AG04449 (cell line): ENCODE results near the gene PGC.
"Not testable (repeated sequence)": the region's sequence is repeated elsewhere in the genome, so short reads cannot be mapped to it uniquely, and the experiment has no call there.

ENCODE experiments used
- CTCF ChIA-PET: fragments of 350-600 bp; formaldehyde crosslinking; extraction: SDS; loops from one replicate; lab custom pipeline; 2021; ENCODE audit warnings: antibody characterized with exemption; lab: Yijun Ruan, JAX
- POLR2A ChIA-PET: fragments of 400-600, 350-600 bp; formaldehyde crosslinking; extraction: SDS; loops from one replicate; lab custom pipeline; 2020; ENCODE audit warnings: antibody characterized with exemption, inconsistent platforms; lab: Yijun Ruan, JAX
- DNase-seq: peaks from one replicate; pipeline ENCODE4 v3.0.0-alpha.2; 2010; ENCODE audit warnings: low read depth, low spot score
- H3K4me3 ChIP-seq: 2 replicates; pipeline ENCODE4 v1.5.1; 2011; ENCODE audit warnings: low read depth, mild to moderate bottlenecking, control low read depth, low read length
- TF ChIP-seq, protein P1 (sequence below): IDR thresholded peaks from one replicate; pipeline ENCODE4 v1.5.1; 2011; ENCODE audit warnings: mild to moderate bottlenecking, moderate library complexity, low read length, control low read depth, inconsistent platforms; ENCODE audit not compliant: insufficient read depth; ENCODE audit errors: missing control alignments

PGC gene

GRCh38 chr6:41770381-41771057 lies 23.3 kb upstream of the PGC start:
- ChIA-PET POLR2A (no interaction called here), CTCF (interaction anchor here (2.0 to 4.2 kb wide), 2 partner anchors 15 to 402 kb away, joined by 11 to 31 read pairs; partner anchors contain the start of gene TOMM6)
- TF ChIP-seq, protein P1, sequence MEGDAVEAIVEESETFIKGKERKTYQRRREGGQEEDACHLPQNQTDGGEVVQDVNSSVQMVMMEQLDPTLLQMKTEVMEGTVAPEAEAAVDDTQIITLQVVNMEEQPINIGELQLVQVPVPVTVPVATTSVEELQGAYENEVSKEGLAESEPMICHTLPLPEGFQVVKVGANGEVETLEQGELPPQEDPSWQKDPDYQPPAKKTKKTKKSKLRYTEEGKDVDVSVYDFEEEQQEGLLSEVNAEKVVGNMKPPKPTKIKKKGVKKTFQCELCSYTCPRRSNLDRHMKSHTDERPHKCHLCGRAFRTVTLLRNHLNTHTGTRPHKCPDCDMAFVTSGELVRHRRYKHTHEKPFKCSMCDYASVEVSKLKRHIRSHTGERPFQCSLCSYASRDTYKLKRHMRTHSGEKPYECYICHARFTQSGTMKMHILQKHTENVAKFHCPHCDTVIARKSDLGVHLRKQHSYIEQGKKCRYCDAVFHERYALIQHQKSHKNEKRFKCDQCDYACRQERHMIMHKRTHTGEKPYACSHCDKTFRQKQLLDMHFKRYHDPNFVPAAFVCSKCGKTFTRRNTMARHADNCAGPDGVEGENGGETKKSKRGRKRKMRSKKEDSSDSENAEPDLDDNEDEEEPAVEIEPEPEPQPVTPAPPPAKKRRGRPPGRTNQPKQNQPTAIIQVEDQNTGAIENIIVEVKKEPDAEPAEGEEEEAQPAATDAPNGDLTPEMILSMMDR: no peak
- no peak overlapping the region for H3K4me3 ChIP-seq
- no peak for DNase-seq

GRCh38 chr6:41769376-41769775 lies 22.2 kb upstream of the PGC start:
- ChIA-PET CTCF (interaction anchor here (0.8 to 4.2 kb wide), 7 partner anchors 8 to 401 kb away, joined by 3 to 31 read pairs (median 6); partner anchors contain the start of genes FRS3 and TOMM6), POLR2A (no interaction called here)
- DNase-seq: no peak
- TF ChIP-seq, protein P1: no peak
- H3K4me3 ChIP-seq: no peak overlapping the region

DNA sequence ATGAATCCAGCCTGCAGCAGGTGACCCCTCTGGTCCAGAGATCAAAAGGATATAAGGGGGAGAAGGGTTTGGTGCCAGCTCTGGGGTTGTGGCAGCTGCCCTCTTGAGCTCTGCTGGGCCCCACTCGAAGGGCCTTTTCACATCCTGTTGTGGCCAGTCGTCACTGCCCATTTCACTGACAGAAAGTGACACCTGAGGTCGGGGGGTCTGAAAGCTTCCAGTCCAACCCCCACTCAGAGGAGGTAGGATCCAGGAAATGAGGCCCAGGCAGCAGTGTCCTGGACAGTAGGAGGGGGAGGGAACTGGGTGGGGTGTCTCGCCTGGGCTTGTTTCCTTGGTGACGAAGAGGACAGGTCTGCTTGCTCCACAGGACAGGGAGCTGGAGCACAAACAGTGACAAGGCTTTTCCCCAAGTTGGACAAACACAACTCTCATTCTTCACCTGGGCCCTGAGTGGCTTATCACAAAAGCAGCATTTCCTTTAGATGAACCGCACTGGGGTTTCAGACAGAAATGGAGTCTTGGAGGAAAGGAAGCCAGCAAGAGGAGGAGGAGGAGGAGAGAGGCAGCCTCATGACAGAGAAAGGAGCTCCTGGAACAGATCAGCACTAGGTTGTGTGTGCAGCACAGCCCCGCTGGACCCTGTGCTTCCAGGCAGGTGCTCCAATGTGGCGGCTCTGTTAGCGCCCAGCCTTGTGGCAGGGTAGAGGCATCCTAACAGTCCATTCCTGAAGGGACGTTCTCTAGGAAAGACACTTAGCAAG lies 21.5 kb upstream of the PGC start:
- ChIA-PET POLR2A (no interaction called here), CTCF (interaction anchor here (0.8 to 3.8 kb wide), 6 partner anchors 8 to 401 kb away, joined by 3 to 28 read pairs (median 5); partner anchors contain the start of gene FRS3)
- no peak overlapping the region for H3K4me3 ChIP-seq
- TF ChIP-seq, protein P1: no peak
- no peak for DNase-seq

- TF ChIP-seq, protein P1: no peak
- ChIA-PET CTCF (interaction anchor here (1.0 to 3.8 kb wide), 4 partner anchors 10 to 399 kb away, joined by 4 to 28 read pairs (median 10); no protein-coding TSS in a partner anchor), POLR2A (no interaction called here)
- DNase-seq: peak; percentile 24
- H3K4me3 ChIP-seq: no peak overlapping the region
These were observed 20.1 kb upstream of the PGC start for GRCh38 chr6:41767112-41767833.

GRCh38 chr6:41766043-41766664 lies 19.0 kb upstream of the PGC start:
- DNase-seq, POLR2A ChIA-PET, H3K4me3 ChIP-seq: not testable (repeated sequence)
- CTCF ChIA-PET: interaction anchor here (0.7 to 3.8 kb wide), 4 partner anchors 11 to 182 kb away, joined by 3 to 28 read pairs (median 5); no protein-coding TSS in a partner anchor

- ChIA-PET POLR2A (no interaction called here), CTCF (interaction anchor here (0.8 to 1.6 kb wide), 7 partner anchors 10 to 280 kb away, joined by 3 to 6 read pairs (median 4); partner anchors contain the start of gene TOMM6)
- no peak for DNase-seq
These were observed 16.3 kb upstream of the PGC start for GRCh38 chr6:41763470-41763869.

More at GRCh38 chr6:41763470-41763869, 16.3 kb upstream of the PGC start:
- no peak overlapping the region for H3K4me3 ChIP-seq
- TF ChIP-seq, protein P1: no peak
